ENCODE results near the gene CHL1. TPM values are rescaled to one million over a fixed set of nuclear protein-coding genes. Genes with fewer than 3 reads are reported as not detected.

CHL1 gene, protein sequence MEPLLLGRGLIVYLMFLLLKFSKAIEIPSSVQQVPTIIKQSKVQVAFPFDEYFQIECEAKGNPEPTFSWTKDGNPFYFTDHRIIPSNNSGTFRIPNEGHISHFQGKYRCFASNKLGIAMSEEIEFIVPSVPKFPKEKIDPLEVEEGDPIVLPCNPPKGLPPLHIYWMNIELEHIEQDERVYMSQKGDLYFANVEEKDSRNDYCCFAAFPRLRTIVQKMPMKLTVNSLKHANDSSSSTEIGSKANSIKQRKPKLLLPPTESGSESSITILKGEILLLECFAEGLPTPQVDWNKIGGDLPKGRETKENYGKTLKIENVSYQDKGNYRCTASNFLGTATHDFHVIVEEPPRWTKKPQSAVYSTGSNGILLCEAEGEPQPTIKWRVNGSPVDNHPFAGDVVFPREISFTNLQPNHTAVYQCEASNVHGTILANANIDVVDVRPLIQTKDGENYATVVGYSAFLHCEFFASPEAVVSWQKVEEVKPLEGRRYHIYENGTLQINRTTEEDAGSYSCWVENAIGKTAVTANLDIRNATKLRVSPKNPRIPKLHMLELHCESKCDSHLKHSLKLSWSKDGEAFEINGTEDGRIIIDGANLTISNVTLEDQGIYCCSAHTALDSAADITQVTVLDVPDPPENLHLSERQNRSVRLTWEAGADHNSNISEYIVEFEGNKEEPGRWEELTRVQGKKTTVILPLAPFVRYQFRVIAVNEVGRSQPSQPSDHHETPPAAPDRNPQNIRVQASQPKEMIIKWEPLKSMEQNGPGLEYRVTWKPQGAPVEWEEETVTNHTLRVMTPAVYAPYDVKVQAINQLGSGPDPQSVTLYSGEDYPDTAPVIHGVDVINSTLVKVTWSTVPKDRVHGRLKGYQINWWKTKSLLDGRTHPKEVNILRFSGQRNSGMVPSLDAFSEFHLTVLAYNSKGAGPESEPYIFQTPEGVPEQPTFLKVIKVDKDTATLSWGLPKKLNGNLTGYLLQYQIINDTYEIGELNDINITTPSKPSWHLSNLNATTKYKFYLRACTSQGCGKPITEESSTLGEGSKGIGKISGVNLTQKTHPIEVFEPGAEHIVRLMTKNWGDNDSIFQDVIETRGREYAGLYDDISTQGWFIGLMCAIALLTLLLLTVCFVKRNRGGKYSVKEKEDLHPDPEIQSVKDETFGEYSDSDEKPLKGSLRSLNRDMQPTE (N-terminal part only)
- total RNA-seq = 10 to 100 TPM in 4 of 5 donors, 1 to 10 TPM in 1; 9.9 to 25.3 (median 13.0) TPM
- polyA plus RNA-seq = 1 to 10 TPM in 2 of 3 donors, under 1 TPM in 1; 0.62 to 5.1 (median 2.3) TPM
- long read RNA-seq, donor 1, partial matches to known transcripts = 0 of 1 reads
- long read RNA-seq, donor 1, other reads (novel, unspliced or antisense) = 0 of 1 reads
- long read RNA-seq, donor 2 = 0 reads
- long read RNA-seq, donor 3 = 0 reads
- long read RNA-seq, donor 4 = 0 reads
- long read RNA-seq, donor 5, partial matches to known transcripts = 0 of 1 reads
- long read RNA-seq, donor 5, other reads (novel, unspliced or antisense) = 0 of 1 reads
- long read RNA-seq, donor 6 = 0 reads
- long read RNA-seq, donor 7 = 0 reads
- long read RNA-seq, donor 8 = 0 reads
- long read RNA-seq, donor 9 = 0 reads
- long read RNA-seq, donor 10 = 0 reads

DNA sequence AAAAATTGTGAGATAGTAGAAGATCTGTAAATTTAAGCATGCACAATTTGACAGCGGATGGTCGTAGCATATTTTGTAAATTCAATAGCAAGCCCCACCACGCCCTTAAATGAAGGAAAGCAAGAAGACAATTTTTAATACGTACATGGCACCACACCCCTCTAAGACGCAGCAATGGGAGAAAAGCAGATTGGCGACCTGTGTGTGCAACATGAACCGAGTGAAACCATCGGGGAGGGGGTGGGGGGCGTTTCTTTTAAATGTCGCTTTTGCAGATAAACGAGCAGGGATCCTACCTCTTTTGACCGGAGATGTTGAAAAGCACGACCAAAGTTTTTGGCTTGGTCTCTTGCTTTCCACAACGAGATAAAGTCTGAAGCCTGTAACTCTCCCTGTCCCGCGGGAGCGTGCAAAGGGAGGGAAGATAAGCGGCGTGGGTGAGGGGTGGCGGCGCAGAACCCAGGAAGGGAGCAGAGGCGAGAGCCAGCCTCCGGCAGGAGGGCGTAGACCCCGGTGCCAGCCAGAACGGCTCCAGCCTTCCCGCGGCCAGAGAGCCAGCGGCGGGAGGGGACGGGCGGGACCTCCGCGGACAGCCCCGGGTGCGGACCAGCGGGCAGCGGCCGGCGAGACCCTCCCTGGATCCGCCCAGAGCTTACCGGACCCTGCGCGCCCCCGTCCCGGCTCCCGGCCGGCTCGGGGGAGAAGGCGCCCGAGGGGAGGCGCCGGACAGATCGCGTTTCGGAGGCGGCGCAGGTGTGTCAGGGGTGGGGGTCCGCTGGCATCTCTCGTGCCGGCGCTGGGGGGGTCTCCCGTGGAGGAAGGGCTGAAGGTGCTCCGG lies at the start of gene CHL1:
TSS of gene CHL1 (plus strand) at position 453 of the 838 bp plus-strand sequence. CDS start 123,014 bp downstream, outside the sequence.
- no peaks in the 10 kb centered on the region for H3K36me3 ChIP-seq
- no peaks in the 10 kb centered on the region for H3K9me3 ChIP-seq
- DNase-seq = peak in 1 of 2 donors; percentile 41
- WGBS, 5 donors = 2 to 8% (median 4%) methylated on average over 39 to 64 of the region's 64 CpGs
- peak within 1 kb of the TSS; percentile 41 to 63 (median 50) for H3K4me3 ChIP-seq
- peak within 1 kb of the TSS in 4 of 5 donors; percentile 24 to 65 (median 34) for H3K27ac ChIP-seq
- peaks cover 11 to 27% (median 15%) of the 10 kb centered on the region in 4 donors for H3K4me1 ChIP-seq
- intact Hi-C loops (cut with DNase I; ENCODE audit: low total_unique reads) = no loop called here
- TF ChIP-seq EP300 (IDR thresholded peaks at IDR 0.05) (no peak), POLR2A (IDR thresholded peaks at IDR 0.05) (no peak), POLR2AphosphoS5 (IDR thresholded peaks at IDR 0.05) (no peak)
- TF ChIP-seq, protein P1, sequence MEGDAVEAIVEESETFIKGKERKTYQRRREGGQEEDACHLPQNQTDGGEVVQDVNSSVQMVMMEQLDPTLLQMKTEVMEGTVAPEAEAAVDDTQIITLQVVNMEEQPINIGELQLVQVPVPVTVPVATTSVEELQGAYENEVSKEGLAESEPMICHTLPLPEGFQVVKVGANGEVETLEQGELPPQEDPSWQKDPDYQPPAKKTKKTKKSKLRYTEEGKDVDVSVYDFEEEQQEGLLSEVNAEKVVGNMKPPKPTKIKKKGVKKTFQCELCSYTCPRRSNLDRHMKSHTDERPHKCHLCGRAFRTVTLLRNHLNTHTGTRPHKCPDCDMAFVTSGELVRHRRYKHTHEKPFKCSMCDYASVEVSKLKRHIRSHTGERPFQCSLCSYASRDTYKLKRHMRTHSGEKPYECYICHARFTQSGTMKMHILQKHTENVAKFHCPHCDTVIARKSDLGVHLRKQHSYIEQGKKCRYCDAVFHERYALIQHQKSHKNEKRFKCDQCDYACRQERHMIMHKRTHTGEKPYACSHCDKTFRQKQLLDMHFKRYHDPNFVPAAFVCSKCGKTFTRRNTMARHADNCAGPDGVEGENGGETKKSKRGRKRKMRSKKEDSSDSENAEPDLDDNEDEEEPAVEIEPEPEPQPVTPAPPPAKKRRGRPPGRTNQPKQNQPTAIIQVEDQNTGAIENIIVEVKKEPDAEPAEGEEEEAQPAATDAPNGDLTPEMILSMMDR (IDR thresholded peaks at IDR 0.05) = no peak
- H3K27me3 ChIP-seq = peaks cover 0 to 51% (median 28%) of the 10 kb centered on the region in 3 donors

DNA sequence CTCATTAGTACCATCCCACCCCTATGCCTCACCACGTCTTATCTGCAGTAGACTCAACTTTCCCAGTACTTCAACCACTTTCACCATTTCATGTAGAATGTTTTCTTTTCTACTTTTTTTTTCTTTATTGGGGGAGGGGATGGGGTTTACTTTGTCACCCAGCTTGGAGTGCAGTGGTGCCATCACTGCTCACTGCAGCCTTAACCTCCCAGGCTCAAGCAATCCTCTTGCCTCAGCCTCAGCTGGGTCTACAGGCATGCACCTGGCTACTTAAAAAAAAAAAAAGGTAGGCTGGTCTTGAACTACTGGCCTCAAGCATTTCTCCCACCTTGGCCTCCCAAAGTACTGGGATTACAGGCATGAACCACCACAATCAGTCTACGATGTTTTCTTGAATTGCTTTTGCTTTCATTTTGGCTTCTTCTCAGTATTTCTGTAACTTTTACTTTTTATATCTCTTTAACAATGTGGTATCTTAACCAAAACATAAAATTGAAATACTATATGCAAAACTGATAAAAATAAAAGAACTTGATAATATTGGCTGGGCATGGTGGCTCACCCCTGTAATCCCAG lies 44.9 kb upstream of the CHL1 start:
- no peak overlapping the region for H3K27ac ChIP-seq
- no peak for DNase-seq
- no peaks in the 10 kb centered on the region for H3K9me3 ChIP-seq
- H3K36me3 ChIP-seq = no peaks in the 10 kb centered on the region
- no peak overlapping the region for H3K4me3 ChIP-seq
- no peaks in the 10 kb centered on the region for H3K4me1 ChIP-seq
- 71 to 92% (median 85%) methylated on average over 2 of the region's 2 CpGs for WGBS, 5 donors
- H3K27me3 ChIP-seq = no peaks in the 10 kb centered on the region
- TF ChIP-seq, protein P1 (IDR thresholded peaks at IDR 0.05) = no peak
- TF ChIP-seq POLR2A (IDR thresholded peaks at IDR 0.05) (no peak), POLR2AphosphoS5 (IDR thresholded peaks at IDR 0.05) (no peak), EP300 (IDR thresholded peaks at IDR 0.05) (no peak)
- intact Hi-C loops (cut with DNase I; ENCODE audit: low total_unique reads) = no loop called here

DNA sequence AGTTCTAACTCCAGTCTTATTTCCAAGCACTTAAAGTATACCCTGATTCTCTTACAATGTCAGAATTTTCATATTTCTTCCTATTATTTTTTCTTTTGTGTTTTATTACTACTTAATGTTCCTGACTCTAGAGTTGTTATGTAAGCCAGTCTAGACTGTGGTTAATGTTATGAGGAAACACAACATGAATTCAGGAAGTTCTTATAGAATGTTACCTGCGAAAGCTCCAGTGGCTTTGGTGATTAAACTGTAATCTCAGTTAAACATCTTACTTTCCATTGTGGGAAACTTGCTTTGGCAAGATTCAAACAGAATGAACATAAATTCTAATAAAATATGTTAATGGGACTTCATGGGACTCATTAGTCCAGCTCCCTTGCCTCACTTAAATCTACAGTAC lies 36.6 kb upstream of the CHL1 start:
- intact Hi-C loops (cut with DNase I; ENCODE audit: low total_unique reads) = no loop called here
- no peak overlapping the region for H3K4me3 ChIP-seq
- no peaks in the 10 kb centered on the region for H3K4me1 ChIP-seq
- 60 to 70% (median 62%) methylated on average over 1 of the region's 1 CpG for WGBS, 5 donors
- H3K27ac ChIP-seq = no peak overlapping the region
- DNase-seq = no peak
- H3K36me3 ChIP-seq = no peaks in the 10 kb centered on the region
- TF ChIP-seq POLR2A (IDR thresholded peaks at IDR 0.05) (no peak), POLR2AphosphoS5 (IDR thresholded peaks at IDR 0.05) (no peak), EP300 (IDR thresholded peaks at IDR 0.05) (no peak)
- TF ChIP-seq, protein P1 (IDR thresholded peaks at IDR 0.05) = no peak
- H3K27me3 ChIP-seq = no peaks in the 10 kb centered on the region
- no peaks in the 10 kb centered on the region for H3K9me3 ChIP-seq

All from stomach (tissue), 19 donors.